GM12801 (cell line): ENCODE results near the gene SIDT2.

Experiments used
- TF ChIP-seq, protein P1 (sequence below): IDR thresholded peaks from one replicate; pipeline ENCODE4 v1.5.1; 2011; ENCODE audit warnings: control low read depth; ENCODE audit not compliant: insufficient read length; ENCODE audit errors: extremely low read depth

SIDT2 gene

DNA sequence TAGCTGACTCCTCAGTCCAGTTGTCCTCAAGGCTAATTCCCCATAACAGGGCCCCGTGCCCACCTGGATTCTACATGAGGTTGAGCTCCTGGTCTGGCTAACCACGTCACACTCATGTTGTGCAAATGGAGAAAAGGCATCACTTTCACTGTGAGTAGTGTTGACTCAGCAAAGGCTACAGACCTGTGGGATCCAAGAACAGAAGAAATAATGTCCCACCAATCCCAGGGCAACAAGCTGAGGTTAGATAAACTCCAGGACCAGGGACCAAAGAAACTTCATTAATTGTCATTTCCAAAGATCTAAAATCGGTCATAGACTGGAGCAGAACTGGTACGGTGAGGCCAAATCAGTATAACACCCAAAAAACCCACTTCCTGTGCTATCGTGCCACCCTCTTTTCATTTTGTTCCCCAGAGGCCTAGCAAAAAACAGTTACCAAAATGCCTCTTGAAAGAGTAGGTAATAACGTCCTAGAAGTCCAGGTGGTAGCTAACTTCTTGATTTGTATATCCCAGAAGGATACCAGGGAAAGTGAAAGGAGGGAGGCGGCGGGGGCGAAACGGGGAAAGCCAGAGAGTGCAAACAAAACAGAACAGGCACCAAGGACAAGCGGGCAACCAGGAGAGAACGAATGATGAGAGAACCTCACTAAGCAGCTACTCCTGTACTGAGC lies 51.9 kb downstream of the SIDT2 start:
- TF ChIP-seq, protein P1, sequence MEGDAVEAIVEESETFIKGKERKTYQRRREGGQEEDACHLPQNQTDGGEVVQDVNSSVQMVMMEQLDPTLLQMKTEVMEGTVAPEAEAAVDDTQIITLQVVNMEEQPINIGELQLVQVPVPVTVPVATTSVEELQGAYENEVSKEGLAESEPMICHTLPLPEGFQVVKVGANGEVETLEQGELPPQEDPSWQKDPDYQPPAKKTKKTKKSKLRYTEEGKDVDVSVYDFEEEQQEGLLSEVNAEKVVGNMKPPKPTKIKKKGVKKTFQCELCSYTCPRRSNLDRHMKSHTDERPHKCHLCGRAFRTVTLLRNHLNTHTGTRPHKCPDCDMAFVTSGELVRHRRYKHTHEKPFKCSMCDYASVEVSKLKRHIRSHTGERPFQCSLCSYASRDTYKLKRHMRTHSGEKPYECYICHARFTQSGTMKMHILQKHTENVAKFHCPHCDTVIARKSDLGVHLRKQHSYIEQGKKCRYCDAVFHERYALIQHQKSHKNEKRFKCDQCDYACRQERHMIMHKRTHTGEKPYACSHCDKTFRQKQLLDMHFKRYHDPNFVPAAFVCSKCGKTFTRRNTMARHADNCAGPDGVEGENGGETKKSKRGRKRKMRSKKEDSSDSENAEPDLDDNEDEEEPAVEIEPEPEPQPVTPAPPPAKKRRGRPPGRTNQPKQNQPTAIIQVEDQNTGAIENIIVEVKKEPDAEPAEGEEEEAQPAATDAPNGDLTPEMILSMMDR = no peak

DNA sequence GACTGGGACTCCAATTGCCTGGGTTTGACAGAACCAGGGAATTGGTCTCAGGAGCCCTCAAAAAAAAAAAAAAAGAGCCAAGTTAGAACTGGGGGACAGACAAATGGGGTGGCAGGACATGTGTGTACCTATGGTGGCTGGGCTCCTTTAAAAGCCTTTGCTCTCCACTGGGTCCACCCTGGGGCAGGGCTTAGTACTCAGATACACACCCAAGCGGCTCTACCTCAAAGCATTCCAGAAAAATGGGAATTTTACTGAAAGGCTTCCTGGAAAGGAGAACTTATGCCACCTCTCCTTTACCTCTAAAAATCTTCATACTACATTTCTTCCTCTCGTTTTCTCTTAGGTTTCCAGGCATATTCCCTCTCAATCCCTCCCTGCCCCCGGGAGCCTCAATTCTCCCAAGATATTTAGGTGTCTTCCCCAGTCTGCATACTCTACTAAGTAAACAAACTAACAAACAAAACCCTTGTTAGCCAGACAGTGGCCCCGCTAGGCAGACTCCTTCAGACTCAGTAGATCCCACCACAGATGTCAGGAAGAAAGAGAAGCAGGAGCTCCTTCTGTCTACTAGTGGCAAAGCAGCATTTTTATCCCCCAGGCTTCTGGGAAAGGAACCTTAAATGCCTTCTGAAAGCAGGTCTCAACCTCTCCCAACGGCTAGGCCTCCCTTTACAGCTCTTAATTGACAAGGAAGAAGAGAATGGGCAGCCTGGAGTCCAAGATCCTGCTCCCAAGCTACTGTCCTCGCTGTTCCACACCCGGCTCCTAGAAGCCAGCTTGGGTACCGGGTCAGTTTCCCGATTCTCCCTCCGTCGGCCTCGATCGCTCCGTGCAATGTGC lies 52.7 kb downstream of the SIDT2 start:
- TF ChIP-seq, protein P1 = no peak

DNA sequence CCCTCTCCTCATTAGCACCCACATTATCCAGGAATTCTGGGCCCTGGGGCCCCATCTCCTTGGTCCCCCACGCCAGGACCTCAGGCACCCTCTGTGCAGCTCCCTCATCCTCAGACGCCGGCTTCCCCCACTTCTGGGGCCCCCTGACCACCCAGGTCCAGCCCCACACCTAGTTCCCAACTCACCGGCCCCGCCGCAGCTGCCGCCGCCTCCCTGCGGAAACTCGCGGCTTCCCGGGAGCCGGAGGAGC lies 53.2 kb downstream of the SIDT2 start, which contains the start of gene PCSK7:
Gene PCSK7, minus strand, starts transcription at position 232 of the 250 bp plus-strand sequence. CDS start 2,229 bp downstream, outside the sequence.
- TF ChIP-seq, protein P1 = no peak

DNA sequence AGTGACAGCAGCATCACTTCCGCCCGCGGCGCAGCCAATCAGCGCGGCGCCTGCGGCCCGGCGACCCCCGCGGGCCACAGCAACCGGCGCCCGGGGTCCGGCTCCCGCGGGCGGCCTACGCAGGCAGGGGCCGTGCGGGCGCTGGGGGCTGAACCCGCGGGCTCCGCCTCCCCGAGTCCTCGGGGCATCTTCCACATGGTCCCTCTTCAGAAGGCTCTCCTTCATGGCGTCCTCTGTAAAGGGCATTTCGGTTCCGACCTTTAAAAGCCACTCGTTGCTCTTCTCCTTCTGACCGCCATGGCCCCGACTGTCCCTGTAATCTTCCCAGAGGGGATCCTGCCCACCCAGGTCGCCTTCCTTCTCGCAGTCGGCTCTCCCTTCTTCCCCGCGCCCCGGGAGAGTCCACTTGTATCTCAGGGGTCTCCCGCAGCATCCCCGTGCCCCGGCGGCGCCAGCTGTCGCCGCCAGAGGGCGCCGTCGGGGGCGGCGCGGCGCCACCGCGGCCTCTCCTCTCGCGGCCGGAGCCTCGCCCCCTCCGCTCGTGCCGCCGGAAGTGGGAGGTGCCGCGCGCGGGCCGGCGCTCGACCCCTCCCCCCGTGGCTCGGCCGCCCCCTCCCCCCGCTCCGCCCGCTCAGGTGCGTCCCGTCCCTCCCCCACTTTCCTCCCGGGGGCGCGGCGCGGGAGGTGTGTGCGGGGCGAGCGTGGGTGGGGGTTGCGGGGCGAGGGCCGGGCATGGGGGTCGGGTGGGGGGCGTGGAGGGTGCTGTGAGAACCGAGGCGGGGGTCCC lies 53.7 kb downstream of the SIDT2 start, which contains the start of gene RNF214:
Gene RNF214, plus strand, starts transcription at position 580 of the 787 bp plus-strand sequence. CDS start 1,602 bp downstream, outside the sequence.
- TF ChIP-seq, protein P1 = no peak

DNA sequence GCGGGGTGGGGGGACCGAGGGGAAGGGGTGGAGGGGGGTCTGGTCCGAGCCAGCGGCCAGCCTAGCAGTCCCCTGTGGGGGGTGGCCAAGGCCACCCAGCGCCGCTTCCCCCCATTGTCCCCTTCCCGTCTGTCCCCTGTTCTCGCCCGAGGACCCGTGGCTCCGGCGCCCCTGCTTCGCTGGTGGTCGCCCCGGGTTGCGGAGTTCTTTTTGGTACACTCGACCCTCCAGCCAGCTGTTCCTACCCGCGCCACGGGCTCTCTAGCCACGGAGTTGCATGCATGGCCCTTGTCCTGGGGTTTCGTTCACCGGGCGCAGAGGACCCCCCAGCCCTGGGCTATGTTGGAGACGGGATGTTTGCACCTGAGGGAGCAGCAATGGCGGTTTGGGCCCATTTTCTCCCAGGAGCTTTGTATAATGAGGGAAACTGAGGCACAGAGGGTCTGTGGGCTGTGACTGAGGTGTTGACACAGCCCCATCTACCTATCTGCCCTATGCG lies 54.4 kb downstream of the SIDT2 start:
- TF ChIP-seq, protein P1 = no peak

DNA sequence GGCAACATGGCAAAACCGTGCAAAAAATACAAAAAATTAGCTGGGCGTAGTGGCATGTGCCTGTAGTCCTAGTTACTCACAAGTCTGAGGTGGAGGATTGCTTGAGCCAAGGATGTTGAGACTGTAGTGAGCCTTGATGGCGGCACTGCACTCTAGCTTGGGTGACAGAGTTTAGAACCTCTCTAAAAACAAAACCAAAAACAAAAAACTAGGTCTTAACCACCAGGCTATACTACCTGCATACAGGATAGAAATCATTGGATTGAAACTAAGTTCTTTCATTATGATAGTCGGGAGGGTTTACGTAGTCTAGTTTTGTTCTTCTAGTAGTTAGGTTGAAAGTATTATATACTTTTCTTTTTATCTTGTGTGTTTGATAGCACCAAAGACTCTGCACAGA lies 59.7 kb downstream of the SIDT2 start:
- TF ChIP-seq, protein P1 = no peak

DNA sequence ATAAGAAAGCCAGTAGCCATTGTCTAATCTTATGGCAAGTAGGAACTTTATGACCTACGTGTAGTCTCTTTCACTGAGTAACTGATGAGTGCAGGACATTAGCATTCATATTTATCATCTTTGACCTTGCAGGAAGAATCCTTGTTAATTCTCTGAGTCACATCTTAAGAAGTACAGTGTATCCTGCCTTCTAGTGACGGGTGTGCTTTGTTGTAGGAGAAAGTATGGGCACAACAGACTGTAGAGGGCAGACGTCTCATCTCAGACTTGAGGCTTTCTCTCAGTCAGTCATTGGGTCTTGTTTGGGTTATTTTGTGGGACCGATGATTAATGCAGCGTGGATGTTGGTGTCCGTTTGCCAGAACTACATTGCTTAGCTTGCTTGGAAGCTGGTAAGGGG lies 60.8 kb downstream of the SIDT2 start:
- TF ChIP-seq, protein P1 = no peak
